ENCODE data around the gene ZNF253.
"Not testable (repeated sequence)": the region's sequence is repeated elsewhere in the genome, so short reads cannot be mapped to it uniquely, and the experiment has no call there.

Gene ZNF253

GRCh38 chr19:19826875-19827274, 38.8 kb upstream of the ZNF253 start:
- H3K27ac ChIP-seq: no peak overlapping the region
- TF ChIP-seq ZFX (IDR thresholded peaks at IDR 0.05; ENCODE audit: borderline replicate concordance) (no peak), CTCF (IDR thresholded peaks at IDR 0.05) (no peak)

- TF ChIP-seq ZFX (IDR thresholded peaks at IDR 0.05; ENCODE audit: borderline replicate concordance) (no peak), CTCF (IDR thresholded peaks at IDR 0.05) (no peak)
- no peak overlapping the region for H3K27ac ChIP-seq
Measured at GRCh38 chr19:19835560-19836038, 30.1 kb upstream of the ZNF253 start.

GRCh38 chr19:19847781-19848180, 17.9 kb upstream of the ZNF253 start:
- TF ChIP-seq CTCF (IDR thresholded peaks at IDR 0.05) (no peak), ZFX (IDR thresholded peaks at IDR 0.05; ENCODE audit: borderline replicate concordance) (no peak)
- H3K27ac ChIP-seq: no peak overlapping the region

- TF ChIP-seq ZFX (IDR thresholded peaks at IDR 0.05; ENCODE audit: borderline replicate concordance): no peak
- TF ChIP-seq CTCF (IDR thresholded peaks at IDR 0.05): no peak
Measured at GRCh38 chr19:19849056-19849455, 16.6 kb upstream of the ZNF253 start.

GRCh38 chr19:19851740-19852139, 13.9 kb upstream of the ZNF253 start:
- H3K27ac ChIP-seq: not testable (repeated sequence)

More at GRCh38 chr19:19849056-19849455, 16.6 kb upstream of the ZNF253 start:
- no peak overlapping the region for H3K27ac ChIP-seq

GRCh38 chr19:19858751-19859150, 6.9 kb upstream of the ZNF253 start:
- TF ChIP-seq CTCF (IDR thresholded peaks at IDR 0.05) (no peak), ZFX (IDR thresholded peaks at IDR 0.05; ENCODE audit: borderline replicate concordance) (no peak)

GRCh38 chr19:19860756-19861390, 4.8 kb upstream of the ZNF253 start:
- TF ChIP-seq CTCF (IDR thresholded peaks at IDR 0.05): no peak
- no peak overlapping the region for H3K27ac ChIP-seq

More at GRCh38 chr19:19858751-19859150, 6.9 kb upstream of the ZNF253 start:
- H3K27ac ChIP-seq: no peak overlapping the region

All from 22Rv1 (cell line).